GM12878 (cell line): ENCODE data around the gene APOBEC3H. TPM values are rescaled to one million over a fixed set of nuclear protein-coding genes. Genes with fewer than 3 reads are reported as not detected.
"Not testable (repeated sequence)": the region's sequence is repeated elsewhere in the genome, so short reads cannot be mapped to it uniquely, and the experiment has no call there.

Source experiments
- ATAC-seq: fragments of 200-7000 bp; cut with Tn5 transposase; 3 replicates; pipeline ENCODE4 v1.9.1; 2020; ENCODE audit warnings: mild to moderate bottlenecking, moderate library complexity
- BruUV-seq: library from RNA; stranded (reverse); fragments of 400-500 nt; replicated peaks from 2 replicates; lab custom pipeline; 2021; lab: Mats Ljungman, UMichigan
- CTCF ChIA-PET: fragments of 300-600 bp; sonication (Branson Sonifier 250); formaldehyde crosslinking; extraction: SDS; loops from one replicate; lab custom pipeline; 2021; ENCODE audit warnings: inconsistent platforms; lab: Yijun Ruan, JAX
- POLR2A ChIA-PET: fragments of 350-600 bp; formaldehyde crosslinking; extraction: SDS; loops from one replicate; lab custom pipeline; 2021; ENCODE audit warnings: inconsistent platforms; lab: Charles Lee
- RAD21 ChIA-PET: fragments of 300-600 bp; sonication (Branson Sonifier 250); formaldehyde crosslinking; loops from one replicate; lab custom pipeline; 2023; ENCODE audit warnings: antibody characterized with exemption; ENCODE audit not compliant: unreplicated experiment; lab: Charles Lee
- SMC1A ChIA-PET: fragments of 300-600 bp; sonication (Branson Sonifier 250); formaldehyde crosslinking; loops from one replicate; lab custom pipeline; 2023; ENCODE audit not compliant: unreplicated experiment, uncharacterized antibody; lab: Charles Lee
- DNase-seq: peaks from one replicate; pipeline ENCODE4 v3.0.0-alpha.2; 2011; ENCODE audit warnings: low read depth, low spot score
- FAIRE-seq: peaks from 3 replicates; lab custom pipeline; 2011; peaks lifted over from hg19 to GRCh38; lab: Jason Lieb, UNC
- H2AFZ ChIP-seq: 2 replicates; pipeline ENCODE4 v1.6.0; 2011; ENCODE audit warnings: low read depth, low read length, control low read depth; ENCODE audit not compliant: control insufficient read depth
- H3K27ac ChIP-seq: 2 replicates; pipeline ENCODE4 v1.5.1; 2011; ENCODE audit warnings: control low read depth; ENCODE audit not compliant: control insufficient read depth, insufficient read depth
- H3K27me3 ChIP-seq, 2 experiments: replicated peaks in 1 of 2; 2 replicates each; pipeline versions ENCODE4 v1.6.0 to v1.6.1; 2011; ENCODE audit warnings: low read length in 1 of 2; ENCODE audit not compliant: control insufficient read depth in 2 of 2, insufficient read depth in 2 of 2
- H3K36me3 ChIP-seq, 2 experiments: 2 replicates each; pipeline ENCODE4 v1.5.1; 2011; ENCODE audit warnings: low read length in 1 of 2; ENCODE audit not compliant: control insufficient read depth in 2 of 2, insufficient read depth in 2 of 2
- H3K4me1 ChIP-seq: 2 replicates; pipeline ENCODE4 v1.6.1; 2011; ENCODE audit warnings: mild to moderate bottlenecking, low read length, moderate library complexity, mixed read lengths; ENCODE audit not compliant: control insufficient read depth, insufficient read depth
- H3K4me2 ChIP-seq: 2 replicates; pipeline ENCODE4 v1.6.0; 2011; ENCODE audit warnings: control low read depth; ENCODE audit not compliant: control insufficient read depth, insufficient read depth
- H3K4me3 ChIP-seq: fragments of 200-600 bp; sonication (generic); 2 replicates; pipeline ENCODE4 v1.5.1; 2016
- H3K79me2 ChIP-seq: 2 replicates; pipeline ENCODE4 v1.6.0; 2011; ENCODE audit warnings: low read length; ENCODE audit not compliant: control insufficient read depth, insufficient read depth
- H3K9ac ChIP-seq: 2 replicates; pipeline ENCODE4 v1.8.0; 2011; ENCODE audit warnings: low read length, control low read depth, mixed read lengths; ENCODE audit not compliant: control insufficient read depth, insufficient read depth
- H3K9me3 ChIP-seq: replicated peaks from 3 replicates; pipeline ENCODE4 v1.5.1; 2011; ENCODE audit warnings: mild to moderate bottlenecking, low read length; ENCODE audit not compliant: control insufficient read depth, insufficient read depth
- H4K20me1 ChIP-seq: 2 replicates; pipeline ENCODE4 v1.6.0; 2011; ENCODE audit not compliant: control insufficient read depth, insufficient read depth
- BCL3 ChIP-seq: IDR thresholded peaks from 2 replicates; pipeline ENCODE4 v1.6.1; 2011; ENCODE audit warnings: borderline replicate concordance, low read depth, mild to moderate bottlenecking, moderate library complexity, low read length; ENCODE audit not compliant: insufficient read depth, poor library complexity, severe bottlenecking
- WGBS: methylation state at CpG from one replicate; pipeline ENCODE4 v1.1.6; 2016; ENCODE audit warnings: low lambda C conversion rate; ENCODE audit not compliant: insufficient replicate concordance, insufficient coverage; ENCODE audit errors: missing lambda C conversion rate; 5-methylcytosine and 5-hydroxymethylcytosine counted together
- in situ Hi-C: fragments of 300-500 bp; cut with MboI; formaldehyde crosslinking; loops from 9 replicates; pipeline ENCODE4 v1.14.3; 2018; ENCODE audit warnings: mixed read lengths
- intact Hi-C: fragments of 100-400 bp; cut with micrococcal nuclease; formaldehyde crosslinking; loops from one replicate; pipeline ENCODE4 v1.14.2; 2022; ENCODE audit not compliant: unreplicated experiment
- polyA plus RNA-seq, 11 experiments: library from polyadenylated mRNA; depleted of rRNA in 4 of 11; unstranded in 6 of 11; stranded (reverse) in 5 of 11; fragments of >200 nt; fragmentation: Nextera tagmentation in 4 of 11; fragmentation: Illumina TruSeq in 1 of 11; extraction: Ambion mirVana in 4 of 11; extraction: Trizol in 1 of 11; gene quantifications; 1 replicate in 1 of 11; 2 replicates in 10 of 11; pipeline versions ENCODE4 v1.2.1 to v1.2.3, GENCODE V29; 2011 to 2016; ENCODE audit warnings: inconsistent platforms in 2 of 11, missing spikeins in 2 of 11, low read depth in 1 of 11
- total RNA-seq, 4 experiments: library from RNA; depleted of rRNA in 3 of 4; stranded (reverse); fragments of >200 nt in 3 of 4; fragmentation: Illumina TruSeq in 1 of 4; extraction: Trizol in 1 of 4; gene quantifications; 2 replicates each; pipeline versions ENCODE4 v1.2.1 to v1.2.3, GENCODE V29; 2013 to 2021

The APOBEC3H gene
- total and polyA plus RNA-seq, 10 of the 15 experiments (the other 5 are each of a cell fraction or from before 2014, with no cell fraction given) = 7.5 to 23.0 (median 14.8) TPM

GRCh38 chr22:39097098-39098020, at the start of gene APOBEC3H (continued):
- peak; percentile 17 for TF ChIP-seq BCL3
- TF ChIP-seq, all 136 proteins: peak for 34

GRCh38 chr22:39049486-39049885, 47.6 kb upstream of the APOBEC3H start:
- WGBS = 85% methylated on average over 5 of the region's 7 CpGs
- POLR2A ChIA-PET = interaction anchor here (0.7 kb wide), 3 partner anchors 36 to 846 kb away, joined by 4 to 6 read pairs (median 4); no protein-coding TSS in a partner anchor
- not testable (repeated sequence) for H3K4me2 ChIP-seq

GRCh38 chr22:39051844-39052495, 45.1 kb upstream of the APOBEC3H start:
- not testable (repeated sequence) for H3K36me3 ChIP-seq

More at GRCh38 chr22:39049486-39049885, 47.6 kb upstream of the APOBEC3H start:
- SMC1A ChIA-PET = interaction anchor here (1.2 to 1.3 kb wide), 2 partner anchors 49 to 71 kb away, joined by 3 read pairs; no protein-coding TSS in a partner anchor
- H3K9ac ChIP-seq, in situ Hi-C loops, ATAC-seq, H3K4me1 ChIP-seq, H3K79me2 ChIP-seq, H3K9me3 ChIP-seq, H3K36me3 ChIP-seq, H3K27me3 ChIP-seq, DNase-seq, H3K4me3 ChIP-seq, intact Hi-C loops, BruUV-seq, FAIRE-seq, H2AFZ ChIP-seq, H3K27ac ChIP-seq, H4K20me1 ChIP-seq: not testable (repeated sequence)
- CTCF ChIA-PET = interaction anchor here (0.6 to 1.2 kb wide), 4 partner anchors 19 to 122 kb away, joined by 3 to 4 read pairs (median 3); no protein-coding TSS in a partner anchor
- RAD21 ChIA-PET = interaction anchor here (0.6 to 1.2 kb wide), 3 partner anchors 49 to 156 kb away, joined by 3 to 4 read pairs (median 3); no protein-coding TSS in a partner anchor

More at GRCh38 chr22:39051844-39052495, 45.1 kb upstream of the APOBEC3H start:
- H3K4me2 ChIP-seq, H2AFZ ChIP-seq, ATAC-seq, H3K9me3 ChIP-seq, FAIRE-seq, H3K4me1 ChIP-seq, CTCF ChIA-PET, H4K20me1 ChIP-seq, RAD21 ChIA-PET, H3K79me2 ChIP-seq, H3K4me3 ChIP-seq, intact Hi-C loops, H3K27ac ChIP-seq, H3K9ac ChIP-seq, BruUV-seq, DNase-seq, H3K27me3 ChIP-seq, SMC1A ChIA-PET, in situ Hi-C loops: not testable (repeated sequence)
- POLR2A ChIA-PET = interaction anchor here (0.8 kb wide), 1 partner anchor 841 kb away, joined by 3 read pairs; no protein-coding TSS in a partner anchor
- 95% methylated on average over 13 of the region's 18 CpGs for WGBS
